KMS-11 (cell line): ENCODE data around the gene PLA2G12A.

Experiments
- H2AFZ ChIP-seq: fragments of 200-600 bp; sonication (generic); 2 replicates; pipeline ENCODE4 v1.6.1; 2016; ENCODE audit warnings: antibody characterized with exemption, mixed run types, low read depth
- H3K27ac ChIP-seq: fragments of 200-600 bp; sonication (generic); 2 replicates; pipeline ENCODE4 v1.6.1; 2016; ENCODE audit warnings: mild to moderate bottlenecking, mixed run types
- H3K27me3 ChIP-seq: fragments of 200-600 bp; sonication (generic); 2 replicates; pipeline ENCODE4 v1.6.1; 2017; ENCODE audit warnings: mild to moderate bottlenecking, low read depth, mixed run types, moderate library complexity; ENCODE audit not compliant: insufficient read depth
- H3K36me3 ChIP-seq: fragments of 200-600 bp; sonication (generic); 2 replicates; pipeline ENCODE4 v1.6.1; 2017; ENCODE audit warnings: mild to moderate bottlenecking, mixed run types; ENCODE audit not compliant: insufficient read depth
- H3K4me1 ChIP-seq: fragments of 200-600 bp; sonication (generic); 2 replicates; pipeline ENCODE4 v1.6.1; 2016; ENCODE audit warnings: mild to moderate bottlenecking, low read depth, mixed run types; ENCODE audit not compliant: poor library complexity, severe bottlenecking
- H3K4me2 ChIP-seq: fragments of 200-600 bp; sonication (generic); 2 replicates; pipeline ENCODE4 v1.7.0; 2016; ENCODE audit warnings: mild to moderate bottlenecking, mixed run types
- H3K4me3 ChIP-seq: fragments of 200-600 bp; sonication (generic); IDR thresholded peaks from 2 replicates; pipeline ENCODE4 v1.6.1; 2017; ENCODE audit warnings: low read depth, low read length, mixed read lengths; ENCODE audit not compliant: insufficient read depth
- H3K79me2 ChIP-seq: fragments of 200-600 bp; sonication (generic); 2 replicates; pipeline ENCODE4 v1.6.1; 2016; ENCODE audit warnings: low read depth, mixed run types; ENCODE audit not compliant: insufficient read depth
- H3K9ac ChIP-seq: fragments of 200-600 bp; sonication (generic); 2 replicates; pipeline ENCODE4 v1.6.1; 2016; ENCODE audit warnings: mild to moderate bottlenecking, mixed run types
- H4K20me1 ChIP-seq: fragments of 200-600 bp; sonication (generic); 2 replicates; pipeline ENCODE4 v1.6.1; 2016; ENCODE audit warnings: mild to moderate bottlenecking, mixed run types; ENCODE audit not compliant: insufficient read depth
- CTCF ChIP-seq: fragments of 200-600 bp; sonication (generic); conservative IDR thresholded peaks from 2 replicates; pipeline ENCODE4 v1.6.1; 2017; ENCODE audit warnings: low read depth, mild to moderate bottlenecking, antibody characterized with exemption, low read length, moderate library complexity, mixed read lengths

The PLA2G12A gene

GRCh38 chr4:109675843-109676242 is 54.0 kb downstream of the PLA2G12A start:
- TF ChIP-seq CTCF: no peak

GRCh38 chr4:109675181-109675580 is 54.7 kb downstream of the PLA2G12A start:
- H2AFZ ChIP-seq: no peak overlapping the region
- no peaks in the 10 kb centered on the region for H3K79me2 ChIP-seq
- no peaks in the 10 kb centered on the region for H4K20me1 ChIP-seq
- no peak overlapping the region for H3K4me3 ChIP-seq
- no peak for TF ChIP-seq CTCF
- no peaks in the 10 kb centered on the region for H3K27me3 ChIP-seq
- H3K9ac ChIP-seq: no peak overlapping the region
- no peaks in the 10 kb centered on the region for H3K36me3 ChIP-seq
- H3K4me2 ChIP-seq: no peak overlapping the region
- no peaks in the 10 kb centered on the region for H3K4me1 ChIP-seq
- H3K27ac ChIP-seq: no peak overlapping the region

More at GRCh38 chr4:109675843-109676242, 54.0 kb downstream of the PLA2G12A start:
- H3K9ac ChIP-seq: no peak overlapping the region
- H4K20me1 ChIP-seq: no peaks in the 10 kb centered on the region
- no peaks in the 10 kb centered on the region for H3K4me1 ChIP-seq
- H3K36me3 ChIP-seq: no peaks in the 10 kb centered on the region
- no peaks in the 10 kb centered on the region for H3K79me2 ChIP-seq
- H3K27me3 ChIP-seq: no peaks in the 10 kb centered on the region
- H3K4me3 ChIP-seq: no peak overlapping the region
- no peak overlapping the region for H3K4me2 ChIP-seq
- H2AFZ ChIP-seq: no peak overlapping the region
- H3K27ac ChIP-seq: no peak overlapping the region

- H3K27me3 ChIP-seq: no peaks in the 10 kb centered on the region
- H4K20me1 ChIP-seq: no peaks in the 10 kb centered on the region
- no peaks in the 10 kb centered on the region for H3K36me3 ChIP-seq
- H3K4me1 ChIP-seq: no peaks in the 10 kb centered on the region
- no peak overlapping the region for H2AFZ ChIP-seq
- no peak overlapping the region for H3K27ac ChIP-seq
- no peak for TF ChIP-seq CTCF
- no peak overlapping the region for H3K9ac ChIP-seq
- no peaks in the 10 kb centered on the region for H3K79me2 ChIP-seq
- H3K4me2 ChIP-seq: no peak overlapping the region
- no peak overlapping the region for H3K4me3 ChIP-seq
Observed at GRCh38 chr4:109673303-109673702, 56.6 kb downstream of the PLA2G12A start.

GRCh38 chr4:109672169-109672930 is 57.5 kb downstream of the PLA2G12A start:
- no peaks in the 10 kb centered on the region for H3K36me3 ChIP-seq
- no peak for TF ChIP-seq CTCF
- no peak overlapping the region for H3K27ac ChIP-seq
- H2AFZ ChIP-seq: no peak overlapping the region
- H3K4me1 ChIP-seq: no peaks in the 10 kb centered on the region
- no peak overlapping the region for H3K4me2 ChIP-seq
- H3K79me2 ChIP-seq: no peaks in the 10 kb centered on the region
- H3K27me3 ChIP-seq: no peaks in the 10 kb centered on the region
- no peak overlapping the region for H3K9ac ChIP-seq
- no peak overlapping the region for H3K4me3 ChIP-seq
- H4K20me1 ChIP-seq: no peaks in the 10 kb centered on the region
